Skin of body (tissue), 2 donors: Measurements from ENCODE around the gene PDCD4. TPM values are rescaled to one million over a fixed set of nuclear protein-coding genes. Genes with fewer than 3 reads are reported as not detected.

Source experiments
- DNase-seq: peaks from one replicate; lab custom pipeline; 2025; lab: John Stamatoyannopoulos, UW
- total RNA-seq: library from RNA; depleted of rRNA; stranded (reverse); fragments of >200 nt; gene quantifications from one replicate; pipeline ENCODE4 v1.2.3, GENCODE V29; 2014

The PDCD4 gene
- total RNA-seq, 1 donor from 2014 or later, result 205 TPM

DNA sequence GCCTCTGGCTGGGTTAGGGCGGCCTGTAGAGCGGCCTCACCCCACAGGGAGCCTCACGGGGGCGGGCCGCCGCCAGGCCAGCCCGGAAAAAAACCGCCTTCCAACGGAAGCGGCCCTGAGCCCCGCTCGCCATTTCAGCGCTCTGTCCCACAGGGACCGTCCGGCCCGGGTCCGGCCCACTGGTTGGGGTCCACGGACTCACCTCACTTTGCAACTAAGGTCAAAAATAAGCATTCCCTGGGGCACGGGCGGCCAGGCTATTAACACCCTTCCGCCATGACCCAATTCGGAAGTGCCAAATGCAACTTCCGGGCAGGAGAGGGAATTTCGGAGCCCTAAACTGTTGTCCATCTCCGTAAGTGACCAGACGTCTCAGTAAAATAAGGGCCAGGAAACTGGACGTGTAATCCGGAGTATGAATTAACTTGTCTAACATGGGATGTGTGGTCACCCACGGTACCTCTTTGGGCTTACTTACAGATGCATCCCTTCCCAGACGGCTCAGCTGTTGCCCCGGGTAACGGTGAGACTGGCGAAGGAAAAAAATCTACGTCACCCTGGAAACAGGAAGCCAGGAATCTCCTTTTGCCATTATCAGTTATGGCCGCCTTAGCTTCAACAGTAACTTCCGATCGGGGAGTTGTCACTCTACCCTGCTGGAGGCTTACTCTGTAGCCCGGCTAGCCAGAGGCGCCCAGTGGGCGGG, 47.1 kb downstream of the PDCD4 start, which contains the start of gene BBIP1:
Gene BBIP1 (minus strand): TSS at position 538 of the 706 bp plus-strand sequence. CDS start 1,023 bp downstream, outside the sequence.
- DNase-seq, result peak; percentile 100

DNA sequence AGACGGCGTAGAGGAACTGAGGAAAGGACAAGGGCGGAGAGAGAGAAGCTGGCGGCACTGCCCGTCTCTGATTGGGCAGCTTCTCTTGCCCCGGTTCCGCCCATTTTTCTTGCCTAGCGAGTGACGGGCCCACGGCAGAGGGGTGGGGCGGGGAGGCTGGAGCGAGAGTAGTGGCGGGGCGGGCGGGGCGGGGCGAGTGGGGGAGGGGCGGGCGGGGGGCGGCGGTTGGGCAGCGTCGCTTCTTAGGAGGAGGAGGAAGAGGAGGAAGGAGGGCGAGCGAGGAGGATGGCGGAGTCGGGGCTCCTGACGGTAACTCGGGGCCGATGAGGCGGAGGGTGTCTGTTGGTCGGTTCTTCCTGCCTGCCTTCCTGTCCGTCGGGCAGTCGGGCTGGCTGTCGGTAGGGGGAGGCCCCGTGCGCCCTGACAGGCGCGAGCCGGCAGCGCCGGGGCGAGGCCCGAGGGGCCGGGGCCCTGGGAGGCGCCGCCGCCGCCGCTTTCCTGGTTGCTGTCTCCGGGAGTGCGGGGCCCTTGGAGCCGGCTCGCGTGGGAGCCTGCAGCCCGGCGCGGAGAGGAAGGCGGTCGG, 47.7 kb downstream of the PDCD4 start, which contains the start of gene SHOC2:
Gene SHOC2 (plus strand): TSS at position 256 of the 583 bp plus-strand sequence. CDS start 44,755 bp downstream, outside the sequence.
- no peak for DNase-seq

DNA sequence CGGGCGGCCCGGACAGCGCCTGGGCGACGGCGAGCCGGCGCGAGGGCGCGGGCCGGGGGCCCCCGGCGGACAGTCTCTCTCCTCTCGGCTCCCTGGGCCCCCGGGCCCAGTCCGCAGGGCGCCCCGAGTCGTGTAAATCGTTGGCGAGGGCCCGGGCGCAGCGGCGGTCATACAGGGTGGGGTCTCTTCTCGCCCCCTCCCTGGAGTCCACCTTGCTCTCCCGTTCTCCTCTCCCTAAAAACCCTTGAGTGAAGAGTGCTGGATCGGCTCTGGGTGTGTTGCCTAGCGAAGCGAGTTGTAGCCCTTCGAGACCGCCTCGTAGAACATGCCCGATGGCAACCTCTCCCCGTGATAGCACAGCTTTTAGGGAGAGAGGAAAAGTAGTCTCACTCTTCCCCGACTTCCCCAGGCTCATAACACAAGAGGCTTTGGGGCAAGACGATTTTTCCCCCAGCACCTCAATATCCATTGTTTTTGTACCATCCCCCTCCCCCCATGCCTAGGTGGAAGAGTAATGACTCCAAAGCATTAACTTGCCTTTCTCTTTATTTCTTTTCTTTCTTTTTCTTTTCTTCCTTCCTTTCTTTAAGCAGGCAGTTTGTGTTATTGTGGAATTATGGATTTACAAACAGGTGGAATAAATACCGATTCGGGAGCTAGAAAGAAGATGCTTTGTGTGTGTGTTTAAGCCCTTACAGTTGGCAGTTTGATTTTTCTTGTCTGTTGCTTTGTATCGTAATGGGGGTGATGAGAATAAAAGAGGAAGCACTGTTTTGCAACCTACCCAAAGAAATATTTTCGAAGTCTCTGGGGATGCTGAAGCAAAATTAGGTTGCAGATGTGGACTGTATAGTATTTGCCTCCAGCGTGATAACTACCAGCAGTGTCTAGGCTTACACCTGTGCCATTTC, 48.5 kb downstream of the PDCD4 start:
- peak; percentile 36 for DNase-seq

DNA sequence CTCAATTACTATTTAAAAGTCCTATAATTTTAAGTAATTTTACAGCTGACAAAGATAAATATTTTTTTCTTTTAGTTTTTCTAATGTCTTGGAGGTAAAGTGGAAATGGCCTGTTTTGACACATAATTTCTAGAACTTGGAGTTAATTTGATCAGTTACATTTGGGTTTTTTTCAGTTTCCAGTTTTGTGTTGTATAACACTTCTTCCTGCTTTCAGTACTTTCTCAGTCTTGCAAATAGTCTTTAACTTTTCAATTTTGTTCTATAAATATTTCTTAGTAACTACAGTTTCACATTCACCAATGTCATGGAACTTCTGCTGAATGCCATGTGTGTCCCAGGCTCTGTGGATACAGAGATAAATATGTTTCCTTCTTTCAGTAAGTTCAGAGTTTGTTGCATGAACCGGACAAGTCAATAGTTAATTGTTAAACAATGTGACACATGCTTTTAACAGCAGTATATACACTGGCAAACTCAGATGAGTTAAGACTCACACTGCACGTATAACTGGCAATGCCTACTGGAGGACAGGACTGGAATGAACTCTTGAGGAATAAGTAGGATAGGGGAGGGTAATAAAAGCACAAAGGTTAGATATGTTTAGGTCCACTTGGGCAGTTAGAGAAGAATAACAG, 52.2 kb downstream of the PDCD4 start:
- no peak for DNase-seq

DNA sequence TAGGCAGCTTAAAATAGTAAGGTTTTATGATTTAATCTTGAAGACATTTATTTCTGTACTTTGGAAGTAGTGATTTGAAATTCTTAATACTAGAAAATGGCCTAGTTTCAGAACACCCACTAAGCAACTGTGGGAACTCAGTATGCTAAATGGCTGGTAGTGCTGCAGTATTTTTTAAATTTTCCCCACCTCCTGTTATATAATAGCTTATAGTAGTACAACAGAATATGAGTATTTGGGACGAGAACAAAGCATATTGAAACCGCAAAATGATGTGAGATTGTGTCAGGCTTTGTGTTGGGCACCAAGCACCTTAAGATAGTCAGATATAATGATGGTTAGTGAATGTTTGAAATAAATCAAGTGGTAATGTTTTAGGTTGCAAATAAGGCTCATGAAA, 55.7 kb downstream of the PDCD4 start:
- no peak for DNase-seq

DNA sequence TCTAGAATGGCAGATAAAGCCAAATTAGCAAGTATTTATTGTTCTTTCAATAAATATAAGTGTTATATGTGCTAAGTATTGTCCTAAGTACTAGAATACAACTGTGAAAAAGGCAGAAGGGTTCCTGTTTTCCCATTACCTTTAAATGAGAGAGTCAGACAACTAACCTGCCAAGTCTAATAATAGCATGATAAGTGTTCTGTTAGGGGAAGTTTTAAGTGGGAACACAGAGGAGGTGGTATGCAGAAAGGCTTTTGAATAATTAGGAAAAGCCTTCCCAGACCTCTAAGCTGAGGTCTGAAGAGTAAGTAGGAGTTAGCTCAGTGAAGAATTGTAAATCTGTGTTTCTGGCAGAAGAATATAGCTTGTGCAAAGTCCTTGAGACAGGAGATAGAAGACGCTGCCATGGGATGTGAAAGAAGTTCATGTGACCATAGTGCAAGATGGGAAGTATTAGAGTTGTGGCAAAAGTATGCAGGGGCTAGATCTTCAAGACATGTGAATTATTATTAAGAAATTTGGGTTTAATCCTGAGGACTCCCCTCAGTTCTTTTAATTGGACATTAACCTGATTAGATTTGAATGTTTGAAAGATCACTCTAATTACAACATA, 60.1 kb downstream of the PDCD4 start:
- DNase-seq, result no peak

DNA sequence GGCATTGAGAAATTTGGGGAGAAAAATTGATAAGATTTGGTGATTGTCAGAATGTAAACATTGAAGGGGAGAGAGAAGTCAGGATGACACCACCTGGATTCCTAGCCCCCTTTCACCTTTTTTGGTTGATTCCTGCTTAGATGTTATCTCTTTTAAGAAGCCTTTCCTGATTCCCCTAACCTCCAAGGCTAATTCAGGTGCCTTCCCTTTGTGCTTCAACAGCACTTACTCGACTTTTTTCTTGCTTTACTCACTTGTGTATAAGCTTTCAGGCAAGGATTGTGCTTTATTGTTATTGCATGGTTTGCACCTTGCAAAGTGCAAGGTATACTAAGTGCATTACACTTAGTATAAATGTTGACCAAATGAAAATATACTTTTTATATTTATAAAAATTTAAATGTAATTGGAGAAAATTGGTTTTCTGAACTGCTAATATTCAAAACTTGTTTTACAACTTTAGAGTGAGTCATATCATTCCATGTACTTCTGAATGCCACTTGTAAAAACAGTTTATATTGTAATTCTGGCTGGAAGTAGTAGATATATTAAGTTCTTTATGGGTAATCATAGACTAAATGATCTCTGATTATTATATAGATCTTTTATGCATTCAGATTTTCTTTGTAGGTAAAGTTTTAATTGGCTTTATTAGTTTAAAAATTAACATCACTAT, 60.9 kb downstream of the PDCD4 start:
- no peak for DNase-seq

DNA sequence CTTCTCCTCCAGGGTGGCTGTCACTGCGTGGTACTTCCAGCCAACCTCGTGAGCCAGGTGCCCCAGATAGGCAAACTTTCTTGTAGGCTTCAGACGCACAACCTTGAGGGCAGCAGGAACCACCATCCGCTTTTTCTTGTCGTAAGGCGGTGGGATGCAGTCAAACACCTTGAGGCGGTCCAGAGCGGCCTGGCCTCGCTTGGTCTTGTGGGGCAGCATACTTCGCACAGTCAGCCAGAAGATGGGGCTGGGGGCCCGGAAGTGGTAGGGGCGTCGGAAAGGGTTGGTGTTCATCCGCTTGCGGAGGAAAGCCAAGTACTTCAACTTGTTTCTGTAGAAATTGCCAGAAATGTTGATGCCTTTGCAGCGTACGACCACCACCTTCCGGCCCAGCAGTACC, 65.0 kb downstream of the PDCD4 start:
- no peak for DNase-seq

DNA sequence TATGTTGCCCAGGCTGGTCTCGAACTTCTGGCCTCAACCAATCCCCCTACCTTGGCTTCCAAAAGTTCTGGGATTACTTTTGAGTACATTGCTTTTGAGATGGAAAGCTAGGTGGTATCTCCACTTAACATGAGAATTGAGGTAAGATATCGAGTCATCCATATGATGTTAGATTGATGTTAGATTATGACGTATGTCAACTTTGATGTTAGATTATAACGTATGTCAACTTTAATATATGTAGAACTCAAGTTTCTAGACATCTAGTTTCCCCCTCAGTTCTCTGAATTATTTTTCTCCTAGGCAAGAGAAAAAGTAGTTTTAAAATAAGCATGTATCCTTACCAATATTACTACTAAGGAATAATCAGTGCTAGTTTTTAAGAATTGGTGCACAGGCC, 67.7 kb downstream of the PDCD4 start:
- DNase-seq, result no peak

DNA sequence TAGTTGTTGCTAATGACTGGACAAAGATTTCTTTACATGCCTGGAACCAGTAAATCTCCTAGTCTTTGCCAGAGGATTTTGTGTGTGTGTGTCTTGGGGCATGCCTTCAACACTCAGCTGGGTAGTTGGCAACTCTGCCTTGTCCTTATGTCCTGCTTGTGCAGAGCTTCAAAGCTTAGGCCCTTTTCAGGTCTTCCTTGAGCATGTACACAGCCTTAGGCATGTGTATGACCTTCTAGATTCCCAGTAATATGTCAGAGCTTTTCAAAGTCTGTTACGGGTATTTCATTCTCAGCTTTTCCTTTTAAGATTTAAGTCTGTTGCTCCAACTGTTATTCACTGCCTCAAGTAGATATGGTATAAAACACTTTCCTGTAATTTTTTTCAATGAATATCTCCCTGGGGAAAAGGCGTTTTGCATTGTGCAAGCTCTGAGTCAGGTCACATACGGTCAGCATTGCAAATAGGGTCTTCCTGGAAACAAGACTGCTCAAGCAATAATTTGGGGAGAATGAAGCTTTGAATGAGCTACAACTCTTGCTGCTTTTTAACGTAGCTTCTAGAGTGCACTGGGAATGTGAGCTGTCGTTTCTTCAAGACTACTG, 73.2 kb downstream of the PDCD4 start:
- DNase-seq, result no peak

DNA sequence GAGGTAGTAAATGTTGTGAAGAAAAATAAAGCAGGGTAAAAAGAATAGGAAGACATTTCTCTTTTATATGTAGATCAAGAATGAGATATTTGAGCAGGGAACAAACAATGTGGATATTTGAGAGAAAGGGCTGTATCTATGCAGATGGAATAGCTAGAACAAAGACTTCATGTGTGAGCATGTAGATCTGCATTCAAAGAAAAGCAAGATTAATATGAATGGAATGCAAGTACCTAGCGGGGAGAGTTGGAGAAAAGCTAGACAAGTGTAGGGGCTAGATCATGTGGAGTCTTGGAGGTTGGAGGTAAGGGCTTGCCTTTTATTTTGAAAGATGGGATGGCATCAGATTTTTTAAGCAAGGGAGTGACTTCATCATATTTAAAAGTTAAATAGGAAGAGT, 74.8 kb downstream of the PDCD4 start:
- DNase-seq, result no peak

DNA sequence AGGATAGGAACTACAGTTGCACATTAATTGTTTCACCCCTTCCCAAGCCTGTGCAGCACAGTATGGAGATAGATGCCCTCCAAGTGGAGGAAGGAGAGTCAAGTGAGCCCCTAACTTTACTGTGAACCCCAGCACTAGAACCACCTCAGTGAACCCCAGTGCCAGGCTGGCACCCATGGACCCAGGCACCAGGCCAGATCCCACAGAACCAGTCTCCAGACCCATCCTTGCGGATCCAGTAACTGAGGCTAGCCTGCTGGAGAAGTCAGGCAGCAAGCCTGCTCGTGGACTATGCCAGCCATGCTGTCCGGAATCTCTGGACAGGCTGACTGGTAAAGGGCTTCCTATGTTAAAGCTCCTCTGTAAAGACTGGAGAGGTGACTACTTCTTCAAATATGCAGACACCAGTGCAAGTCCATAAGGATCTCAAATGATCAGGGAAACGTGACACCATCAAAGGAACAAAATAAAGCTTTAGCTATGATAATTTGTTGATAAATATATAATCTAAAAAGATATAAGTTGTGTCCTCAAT, 75.4 kb downstream of the PDCD4 start:
- no peak for DNase-seq

Other genes starting within 250 kb of the PDCD4 start
- 2.4 TPM for gene RBM20, start 227.6 kb upstream of the PDCD4 start, total RNA-seq
- gene BBIP1, start 47.3 kb downstream of the PDCD4 start, total RNA-seq, result 13.8 TPM
- gene SHOC2, start 47.7 kb downstream of the PDCD4 start, total RNA-seq, result 73.8 TPM
- 2.0 TPM for gene ADRA2A, start 205.1 kb downstream of the PDCD4 start, total RNA-seq